Left ventricle myocardium superior (tissue), 1 donor: ENCODE results near the gene EIF4A3. TPM values are rescaled to one million over a fixed set of nuclear protein-coding genes. Genes with fewer than 3 reads are reported as not detected.

ENCODE experiments used
- ATAC-seq: fragments of 200-7000 bp; cut with Tn5 transposase; one replicate; pipeline ENCODE4 v1.9.1; 2020; ENCODE audit warnings: mild to moderate bottlenecking, moderate library complexity
- DNase-seq: peaks from one replicate; pipeline ENCODE4 v3.0.0-alpha.2; 2020
- intact Hi-C: fragments of 100-400 bp; cut with micrococcal nuclease; formaldehyde crosslinking; loops from one replicate; pipeline ENCODE4 v1.11.0; 2022
- total RNA-seq: library from RNA; stranded (reverse); fragmentation: NEBNext Ultra II Directional; extraction: Animal tissue kit (Norgen Biotek cat#: 25700); gene quantifications from one replicate; pipeline ENCODE4 v1.2.1, GENCODE V29; 2021
- donor health status: DM: no; HTN: yes; CAD: no; lungs with severe emphysema.

Gene EIF4A3
- total RNA-seq, 1 donor from 2014 or later = 31.6 TPM

DNA sequence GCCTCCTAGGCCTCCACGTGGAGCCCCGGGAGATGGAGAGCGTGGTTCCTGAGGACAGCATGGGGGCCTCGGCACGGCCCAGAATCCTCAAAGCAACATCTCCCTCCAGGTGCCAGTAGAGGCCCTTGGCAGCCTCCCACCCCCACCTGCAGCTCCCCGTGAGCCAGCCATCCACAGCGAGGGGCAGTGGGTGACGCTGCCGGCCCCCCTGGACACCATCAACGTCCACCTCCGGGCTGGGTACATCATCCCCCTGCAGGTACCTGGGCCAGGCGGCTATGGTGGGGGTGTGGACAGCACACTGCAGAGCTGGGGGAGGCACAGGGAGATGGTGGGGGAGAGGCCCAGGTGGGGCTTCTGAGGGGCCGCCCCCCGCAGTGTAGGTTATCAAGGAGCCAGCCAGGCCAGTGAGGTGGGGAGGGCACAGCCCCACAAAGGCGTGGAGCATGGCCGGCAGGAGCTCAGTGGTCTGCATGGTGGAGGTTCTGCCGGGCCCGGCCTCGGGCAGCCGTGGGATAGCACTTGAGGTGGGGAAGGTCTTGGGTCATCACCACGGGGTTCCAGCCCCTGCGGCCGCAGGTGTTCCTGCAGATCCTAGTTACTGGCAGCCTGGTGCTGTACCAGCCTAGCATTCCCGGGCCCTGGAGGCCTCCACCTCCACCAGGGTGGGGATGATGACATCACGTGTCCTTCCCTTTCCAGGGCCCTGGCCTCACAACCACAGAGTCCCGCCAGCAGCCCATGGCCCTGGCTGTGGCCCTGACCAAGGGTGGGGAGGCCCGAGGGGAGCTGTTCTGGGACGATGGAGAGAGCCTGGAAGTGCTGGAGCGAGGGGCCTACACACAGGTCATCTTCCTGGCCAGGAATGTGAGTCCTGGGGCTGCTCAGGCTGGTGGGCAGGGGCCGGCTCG is 29.2 kb downstream of the EIF4A3 start:
- intact Hi-C loops = no loop called here
- no peak for ATAC-seq
- no peak for DNase-seq

DNA sequence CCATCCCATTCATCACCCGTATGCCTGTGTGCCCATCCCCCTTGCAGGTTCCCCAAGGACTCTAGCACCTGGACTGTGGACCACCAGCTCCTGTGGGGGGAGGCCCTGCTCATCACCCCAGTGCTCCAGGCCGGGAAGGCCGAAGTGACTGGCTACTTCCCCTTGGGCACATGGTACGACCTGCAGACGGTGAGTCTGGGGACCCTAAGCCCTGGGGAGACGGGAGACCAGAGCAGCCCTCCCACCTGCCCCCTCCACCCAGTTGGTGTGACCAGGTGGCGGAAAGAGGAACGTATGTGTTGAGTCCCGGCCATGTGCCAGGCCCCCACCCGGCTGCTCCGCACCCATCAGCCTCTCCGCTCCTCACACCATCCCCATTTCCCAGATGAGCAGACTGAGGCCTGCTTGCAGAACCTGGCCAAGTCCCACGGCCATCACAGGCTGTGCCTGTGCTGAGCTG is 30.0 kb downstream of the EIF4A3 start:
- intact Hi-C loops = no loop called here
- no peak for DNase-seq
- ATAC-seq = no peak

DNA sequence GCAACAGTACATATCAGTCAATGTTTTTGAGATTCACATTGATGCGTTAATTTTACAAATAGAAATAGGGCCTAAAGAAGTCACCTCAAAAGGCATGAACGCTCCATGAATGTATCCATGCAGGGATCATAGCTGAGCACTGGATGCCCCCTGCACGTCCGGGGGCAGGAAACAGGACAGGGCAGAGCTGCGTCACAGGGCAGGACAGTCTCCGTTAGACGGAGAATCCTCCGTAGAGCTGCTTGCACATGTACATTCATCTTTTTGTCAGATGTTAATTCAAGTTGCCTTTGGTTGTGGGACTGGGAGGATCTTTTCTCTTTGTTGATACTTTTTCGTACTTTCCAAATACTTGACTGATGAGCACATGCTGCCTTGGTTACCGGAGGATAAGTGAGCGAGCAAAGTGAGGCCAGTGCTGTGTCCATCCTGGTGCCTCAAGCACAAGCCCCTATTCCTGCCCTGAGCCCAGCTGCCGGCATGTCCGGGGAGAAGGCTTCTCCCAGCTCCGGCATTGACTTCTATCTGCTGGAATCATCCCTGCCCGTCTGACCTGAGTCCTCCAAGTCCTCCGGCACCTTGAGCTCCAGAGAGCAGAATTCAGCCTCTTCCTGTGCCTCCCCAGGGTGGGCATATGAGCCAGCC is 30.5 kb downstream of the EIF4A3 start:
- intact Hi-C loops = no loop called here
- no peak for ATAC-seq
- no peak for DNase-seq

DNA sequence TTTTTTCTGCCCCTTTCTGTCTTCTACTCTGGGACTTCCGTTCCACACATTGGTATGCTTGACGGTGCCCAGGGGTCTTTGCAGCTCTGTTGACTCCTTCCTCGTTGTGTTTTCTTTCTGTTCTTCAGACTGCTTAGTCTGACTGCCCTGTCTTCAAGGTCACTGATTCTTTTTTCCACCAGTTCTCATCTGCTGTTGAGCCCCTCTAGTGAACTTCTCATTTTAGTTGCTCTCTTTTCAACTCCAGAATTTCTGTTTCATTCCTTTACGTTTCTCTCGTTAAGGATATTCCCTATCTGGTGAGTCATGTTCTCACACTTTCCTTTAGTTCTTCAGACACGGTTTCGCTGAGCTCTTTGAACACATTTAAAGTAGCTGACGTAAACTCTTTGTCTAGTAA is 31.8 kb downstream of the EIF4A3 start:
- no peak for ATAC-seq
- no peak for DNase-seq
- intact Hi-C loops = no loop called here

DNA sequence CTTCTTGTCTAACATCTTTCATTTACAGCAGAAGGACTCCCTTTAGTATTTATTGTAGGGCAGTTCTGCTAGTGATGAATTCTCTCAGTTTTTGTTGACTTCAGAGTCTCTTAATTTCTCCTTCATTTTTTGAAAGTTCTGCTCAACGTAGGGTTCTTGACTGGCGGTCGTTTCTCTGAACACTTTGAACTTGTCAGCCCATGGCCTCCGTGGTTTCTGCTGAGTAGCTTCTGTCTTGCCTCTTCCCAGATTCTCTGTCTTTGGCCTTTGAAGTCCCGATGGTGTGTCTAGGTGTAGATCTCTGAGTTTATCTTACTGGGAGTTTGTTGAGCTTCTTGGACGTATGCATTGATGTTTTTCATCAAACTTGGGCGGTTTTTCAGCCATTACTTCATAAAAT is 32.2 kb downstream of the EIF4A3 start:
- DNase-seq (no peak), ATAC-seq (no peak)
- intact Hi-C loops = no loop called here

DNA sequence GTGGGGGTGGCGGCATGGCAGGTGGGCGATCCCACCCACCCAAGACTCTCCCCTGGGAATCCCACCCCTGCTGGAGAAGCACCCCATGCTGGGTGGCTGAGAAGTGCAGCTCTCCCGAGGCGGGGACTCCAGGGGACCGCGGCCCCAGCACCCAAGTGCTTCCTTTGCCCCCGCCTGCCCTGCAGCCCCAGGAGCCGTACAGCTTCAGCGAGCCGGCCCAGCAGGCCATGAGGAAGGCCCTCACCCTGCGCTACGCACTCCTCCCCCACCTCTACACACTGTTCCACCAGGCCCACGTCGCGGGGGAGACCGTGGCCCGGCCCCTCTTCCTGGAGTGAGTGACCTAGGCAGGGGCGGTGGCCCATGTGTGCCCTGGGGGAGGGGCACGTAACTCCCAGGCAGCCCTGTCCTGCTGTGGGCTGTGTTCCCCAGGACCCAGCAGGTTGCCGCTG is 33.9 kb downstream of the EIF4A3 start:
- intact Hi-C loops = no loop called here
- ATAC-seq (no peak), DNase-seq (peak; percentile 19)

DNA sequence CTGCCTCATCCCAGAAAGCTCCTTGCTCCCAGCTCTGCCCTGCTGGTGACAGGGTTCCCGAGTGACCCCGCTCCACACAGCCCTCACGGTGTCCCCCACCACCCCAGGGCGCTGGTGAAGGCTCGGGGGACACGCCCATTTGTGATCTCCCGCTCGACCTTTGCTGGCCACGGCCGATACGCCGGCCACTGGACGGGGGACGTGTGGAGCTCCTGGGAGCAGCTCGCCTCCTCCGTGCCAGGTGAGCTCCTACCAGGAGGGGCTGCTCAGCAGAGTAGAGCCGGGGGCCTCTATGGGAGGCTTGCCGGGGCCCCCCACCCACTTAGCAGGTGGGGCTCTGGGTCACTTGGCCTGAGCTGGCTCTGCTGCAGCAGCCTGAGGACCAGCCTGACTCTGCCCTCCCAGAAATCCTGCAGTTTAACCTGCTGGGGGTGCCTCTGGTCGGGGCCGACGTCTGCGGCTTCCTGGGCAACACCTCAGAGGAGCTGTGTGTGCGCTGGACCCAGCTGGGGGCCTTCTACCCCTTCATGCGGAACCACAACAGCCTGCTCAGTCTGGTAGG is 34.4 kb downstream of the EIF4A3 start:
- intact Hi-C loops = no loop called here
- DNase-seq (peak; percentile 24), ATAC-seq (no peak)

DNA sequence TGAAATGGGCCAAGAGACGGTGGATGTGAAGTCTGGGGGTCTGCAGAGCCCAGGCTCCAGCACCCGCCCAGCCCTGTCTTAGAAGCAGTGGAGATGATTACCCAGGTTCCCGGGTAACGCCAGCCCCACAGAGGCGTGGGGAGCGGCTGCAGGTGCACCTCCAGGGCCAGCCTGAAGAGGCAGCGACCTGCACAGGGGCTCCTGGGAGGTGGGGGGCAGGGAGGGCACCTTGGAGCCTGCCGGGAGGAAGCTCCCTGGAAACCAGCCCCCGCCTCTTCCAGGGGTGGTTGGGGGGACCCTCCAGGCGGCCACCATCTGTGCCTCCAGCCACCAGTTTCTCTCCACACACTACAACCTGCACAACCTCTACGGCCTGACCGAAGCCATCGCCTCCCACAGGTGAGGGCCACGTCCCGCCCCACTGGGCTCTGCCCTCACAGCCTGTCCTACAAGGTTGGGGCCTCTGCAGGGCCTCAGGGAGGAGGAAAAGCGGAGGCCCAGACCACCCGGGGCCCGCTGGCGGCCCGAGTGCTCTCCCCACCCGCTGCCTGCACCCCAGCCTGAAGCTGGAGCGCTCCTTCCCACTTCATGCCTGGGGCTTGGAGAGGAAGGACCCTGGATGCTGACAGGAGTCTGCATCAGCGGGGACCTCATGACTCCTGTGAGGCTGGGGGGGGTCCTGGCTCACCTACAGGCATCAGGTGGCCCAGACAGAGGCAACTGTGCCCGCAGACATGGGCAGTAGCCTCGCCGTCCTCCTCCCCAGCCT is 35.0 kb downstream of the EIF4A3 start:
- no peak for ATAC-seq
- intact Hi-C loops = no loop called here
- DNase-seq = peak; percentile 17

DNA sequence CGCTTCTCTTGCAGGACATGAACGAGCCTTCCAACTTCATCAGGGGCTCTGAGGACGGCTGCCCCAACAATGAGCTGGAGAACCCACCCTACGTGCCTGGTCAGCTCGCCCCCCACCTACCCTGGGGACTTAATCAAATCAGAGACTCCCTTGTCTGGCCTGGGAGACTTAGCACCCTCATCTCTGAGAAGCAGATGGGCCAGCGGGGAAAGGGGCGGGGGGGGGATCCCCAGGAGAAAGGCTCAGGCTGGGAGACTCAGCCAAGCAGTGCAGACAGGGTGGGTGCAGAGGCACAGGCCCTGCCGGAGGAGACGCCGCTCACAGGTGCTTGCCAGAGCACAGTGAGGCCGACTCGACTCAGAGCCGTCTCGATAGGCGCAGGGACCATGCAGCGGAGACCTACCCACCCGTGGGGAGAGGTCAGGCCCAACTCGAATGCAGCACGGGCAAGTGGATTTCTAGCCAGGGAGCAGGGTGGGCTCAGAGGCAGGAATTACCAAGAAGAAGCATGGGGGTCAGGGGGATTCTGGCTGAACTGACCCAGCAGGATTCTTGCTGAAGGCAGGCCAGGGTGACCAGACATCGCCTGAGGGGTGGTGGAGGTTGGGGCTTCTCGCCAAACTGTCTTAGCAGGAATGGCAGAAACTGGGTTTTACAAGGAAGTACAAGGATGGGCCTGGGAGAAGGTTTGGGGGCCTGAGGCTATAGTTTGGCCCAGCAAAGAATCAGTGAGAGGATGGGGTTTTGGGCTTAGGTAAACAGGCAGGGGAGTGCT is 35.8 kb downstream of the EIF4A3 start:
- peak; percentile 11 for DNase-seq
- intact Hi-C loops = no loop called here
- no peak for ATAC-seq

DNA sequence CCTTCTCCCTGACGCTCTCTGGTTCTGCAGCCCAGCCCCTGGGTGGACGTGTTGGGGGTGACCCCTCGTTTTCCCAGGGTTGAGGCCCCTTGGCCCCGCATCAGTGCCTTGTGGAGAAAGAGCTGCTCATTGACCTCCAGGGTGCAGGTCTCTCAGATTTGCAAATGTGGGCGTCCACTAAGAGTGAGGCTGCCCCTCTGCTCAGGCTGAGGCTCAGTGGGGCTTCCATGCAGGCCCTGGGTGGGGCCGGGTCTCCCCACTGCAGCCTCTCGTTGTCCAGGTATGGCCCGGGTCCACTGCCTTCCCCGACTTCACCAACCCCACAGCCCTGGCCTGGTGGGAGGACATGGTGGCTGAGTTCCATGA is 36.5 kb downstream of the EIF4A3 start:
- intact Hi-C loops = no loop called here
- peak; percentile 18 for DNase-seq
- ATAC-seq = no peak

DNA sequence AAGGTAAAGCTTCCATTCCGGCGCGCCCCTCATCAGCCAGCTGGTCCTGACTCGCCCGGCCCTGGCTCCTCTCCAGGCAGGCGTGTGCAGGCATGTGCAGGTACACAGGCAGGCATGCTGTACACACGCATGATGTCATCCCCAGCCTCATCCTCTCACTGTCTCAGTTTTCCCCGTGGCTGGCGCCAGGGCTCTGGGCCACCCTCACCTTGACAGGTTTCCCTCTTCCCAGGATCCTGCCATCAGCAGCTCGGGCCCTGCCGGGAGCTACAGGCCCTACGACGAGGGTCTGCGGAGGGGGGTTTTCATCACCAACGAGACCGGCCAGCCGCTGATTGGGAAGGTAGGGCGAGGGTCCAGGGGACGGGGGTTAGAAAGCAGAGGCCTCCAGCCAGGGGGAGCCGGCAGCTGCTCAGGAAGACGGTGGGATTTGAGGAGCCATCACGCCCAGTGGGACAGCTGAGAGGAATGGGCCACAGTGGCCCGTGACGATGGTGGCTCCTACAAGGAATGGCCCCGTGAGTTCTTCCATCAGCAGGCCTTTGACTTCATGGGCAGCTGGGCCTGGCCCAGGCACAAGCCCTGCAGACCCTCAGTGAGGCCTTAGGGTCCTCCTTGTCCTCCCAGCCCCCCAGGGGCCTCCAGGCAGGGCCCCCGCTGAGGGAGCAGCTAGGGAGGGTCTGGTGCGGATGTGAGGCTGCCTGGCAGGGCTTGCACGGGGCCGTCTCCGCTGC is 37.0 kb downstream of the EIF4A3 start:
- ATAC-seq (no peak), DNase-seq (peak; percentile 18)
- intact Hi-C loops = no loop called here

DNA sequence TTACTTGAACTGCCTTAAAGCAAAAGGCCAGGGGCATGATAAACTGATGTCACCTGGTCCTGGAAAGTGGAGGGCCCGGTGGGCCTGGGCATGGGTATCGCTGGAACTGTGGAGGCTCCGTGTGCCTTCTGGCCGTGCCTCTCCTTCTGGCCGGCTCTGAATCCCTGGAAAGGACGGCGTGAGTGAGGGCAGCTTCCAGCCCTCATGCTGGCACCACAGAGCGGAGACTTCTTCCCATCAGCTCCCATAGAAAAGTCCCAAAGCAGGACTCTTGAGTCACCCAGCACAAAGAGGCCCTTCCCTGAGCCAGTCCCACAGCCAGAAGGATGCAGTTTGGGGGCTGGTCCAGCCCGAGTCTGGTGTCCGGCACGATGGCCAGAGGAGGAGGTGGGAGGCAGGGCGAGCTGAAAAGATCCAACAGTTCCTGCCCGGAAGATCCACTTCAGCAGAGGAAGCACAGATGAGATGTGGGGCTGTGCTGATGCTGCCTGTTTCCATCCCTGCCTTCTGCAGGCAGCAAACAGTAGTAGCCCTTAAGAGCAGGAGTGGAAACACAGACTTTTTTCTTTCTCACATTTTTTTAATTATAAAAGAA is 37.8 kb downstream of the EIF4A3 start:
- peak; percentile 7 for DNase-seq

DNA sequence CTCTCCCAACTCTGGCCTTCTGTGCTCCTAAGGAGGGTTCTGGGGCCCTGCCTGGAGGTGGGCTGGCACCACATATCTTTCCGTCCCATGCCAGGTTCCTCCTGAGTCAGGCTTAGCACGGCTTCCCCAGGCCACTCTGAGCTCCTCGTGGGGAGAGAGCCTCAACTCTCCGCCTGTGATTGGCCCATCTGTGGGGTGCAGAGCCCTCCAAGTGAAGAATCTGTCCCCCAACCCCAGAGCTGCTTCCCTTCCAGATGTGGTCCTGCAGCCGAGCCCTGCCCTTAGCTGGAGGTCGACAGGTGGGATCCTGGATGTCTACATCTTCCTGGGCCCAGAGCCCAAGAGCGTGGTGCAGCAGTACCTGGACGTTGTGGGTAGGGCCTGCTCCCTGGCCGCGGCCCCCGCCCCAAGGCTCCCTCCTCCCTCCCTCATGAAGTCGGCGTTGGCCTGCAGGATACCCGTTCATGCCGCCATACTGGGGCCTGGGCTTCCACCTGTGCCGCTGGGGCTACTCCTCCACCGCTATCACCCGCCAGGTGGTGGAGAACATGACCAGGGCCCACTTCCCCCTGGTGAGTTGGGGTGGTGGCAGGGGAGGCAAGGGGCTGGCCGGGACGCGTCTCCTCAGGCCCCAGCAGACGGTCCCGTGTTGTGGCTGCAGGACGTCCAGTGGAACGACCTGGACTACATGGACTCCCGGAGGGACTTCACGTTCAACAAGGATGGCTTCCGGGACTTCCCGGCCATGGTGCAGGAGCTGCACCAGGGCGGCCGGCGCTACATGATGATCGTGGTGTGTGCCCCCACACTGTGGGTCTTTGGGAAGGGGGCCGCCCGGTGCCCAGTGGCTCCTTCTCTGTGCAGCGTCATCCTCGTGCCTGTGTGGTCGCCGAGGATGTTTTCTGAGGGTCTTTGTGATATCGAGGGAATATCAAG is 38.6 kb downstream of the EIF4A3 start:
- DNase-seq (peak; percentile 19), ATAC-seq (no peak)
- intact Hi-C loops = no loop called here

More for the DNA sequence above, 37.8 kb downstream of the EIF4A3 start:
- ATAC-seq = no peak
- intact Hi-C loops = no loop called here

DNA sequence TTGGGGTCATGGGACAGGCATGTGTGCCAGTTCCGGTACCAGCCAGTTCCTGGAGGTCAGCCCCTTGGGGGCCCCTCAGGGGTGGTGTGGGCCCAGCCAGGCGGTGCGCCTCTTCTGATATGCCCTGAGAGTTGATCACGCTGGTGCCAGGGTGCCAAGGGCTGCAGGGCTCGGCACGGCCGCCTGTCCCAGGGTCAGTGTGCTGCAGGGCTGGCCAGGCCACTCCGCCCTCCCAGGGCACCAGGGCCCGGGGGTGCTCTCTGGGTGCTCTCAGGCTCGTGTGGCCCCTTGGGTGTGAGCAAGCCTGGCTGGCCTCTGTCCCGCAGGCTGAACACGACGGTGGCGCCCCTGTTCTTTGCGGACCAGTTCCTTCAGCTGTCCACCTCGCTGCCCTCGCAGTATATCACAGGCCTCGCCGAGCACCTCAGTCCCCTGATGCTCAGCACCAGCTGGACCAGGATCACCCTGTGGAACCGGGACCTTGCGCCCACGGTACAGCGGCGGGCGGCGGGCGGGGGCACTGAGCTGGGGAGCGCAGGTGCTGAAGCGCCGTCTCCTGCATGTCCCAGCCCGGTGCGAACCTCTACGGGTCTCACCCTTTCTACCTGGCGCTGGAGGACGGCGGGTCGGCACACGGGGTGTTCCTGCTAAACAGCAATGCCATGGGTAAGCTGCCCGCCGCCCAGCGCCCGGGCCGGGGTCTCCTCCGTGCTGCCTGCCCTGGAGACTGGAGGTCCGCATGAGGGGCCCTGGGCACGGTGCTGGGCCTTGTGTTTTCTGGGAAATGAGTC is 39.5 kb downstream of the EIF4A3 start:
- intact Hi-C loops = no loop called here
- no peak for ATAC-seq
- peak; percentile 25 for DNase-seq

DNA sequence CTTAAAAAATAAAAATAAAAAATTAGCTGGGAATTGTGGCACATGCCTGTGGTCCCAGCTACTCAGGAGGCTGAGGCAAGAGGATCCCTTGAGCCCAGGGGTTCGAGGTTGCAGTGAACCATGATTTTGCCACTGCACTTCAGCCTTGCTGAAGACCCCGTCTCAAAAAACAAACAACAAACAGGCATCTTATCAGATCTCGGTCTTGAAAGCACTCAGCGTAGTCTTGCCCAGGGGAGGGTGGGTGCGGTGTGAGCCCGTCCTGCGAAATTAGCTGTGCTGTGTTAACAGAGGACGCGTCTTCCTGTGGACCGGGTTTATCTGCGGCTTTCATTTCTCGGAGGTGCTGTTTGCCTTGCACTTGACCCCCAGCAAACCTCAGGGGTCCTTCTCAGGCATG is 40.2 kb downstream of the EIF4A3 start:
- DNase-seq = peak; percentile 4
- intact Hi-C loops = no loop called here
- ATAC-seq = no peak

DNA sequence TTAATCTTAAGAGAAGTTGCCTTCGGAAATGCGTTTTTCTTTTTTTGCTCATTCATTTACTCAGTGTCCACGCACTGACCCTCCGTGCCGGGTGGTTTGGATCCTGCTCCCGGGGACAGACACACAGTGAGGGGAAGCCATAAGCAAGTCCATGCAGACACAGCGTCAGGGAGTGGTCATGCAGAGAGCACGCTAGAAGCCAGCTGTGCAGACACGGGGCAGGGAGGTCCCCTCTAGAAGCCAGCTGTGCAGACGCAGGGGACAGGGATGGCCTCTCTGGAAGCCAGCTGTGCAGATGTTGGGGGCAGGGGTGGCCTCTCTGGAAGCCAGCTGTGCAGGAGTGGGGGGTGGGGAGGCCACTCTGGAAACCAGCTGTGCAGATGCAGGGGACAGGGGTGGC is 40.8 kb downstream of the EIF4A3 start:
- DNase-seq (peak; percentile 25), ATAC-seq (no peak)
- intact Hi-C loops = no loop called here
